IPS-20b (cell line): ENCODE measurements around the gene ABLIM2.

ENCODE experiments used
- H3K27ac ChIP-seq: one replicate; pipeline ENCODE4 v1.5.1; 2013; ENCODE audit warnings: low read length
- H3K27me3 ChIP-seq: 2 replicates; pipeline ENCODE4 v1.6.1; 2013; ENCODE audit warnings: mild to moderate bottlenecking, low read length, inconsistent platforms; ENCODE audit not compliant: insufficient read depth
- H3K36me3 ChIP-seq: 2 replicates; pipeline ENCODE4 v1.6.1; 2013; ENCODE audit warnings: low read depth, mild to moderate bottlenecking, inconsistent platforms, low read length, moderate library complexity; ENCODE audit not compliant: insufficient read depth
- H3K4me1 ChIP-seq: 2 replicates; pipeline ENCODE4 v1.6.1; 2013; ENCODE audit warnings: mild to moderate bottlenecking, control low read depth, inconsistent platforms, low read length, moderate library complexity; ENCODE audit not compliant: insufficient read depth
- H3K4me3 ChIP-seq: 2 replicates; pipeline ENCODE4 v1.5.1; 2013; ENCODE audit warnings: mild to moderate bottlenecking, low read length, inconsistent platforms
- H3K9ac ChIP-seq: 2 replicates; pipeline ENCODE4 v1.6.1; 2013; ENCODE audit warnings: low read depth, mild to moderate bottlenecking, inconsistent platforms, low read length, moderate library complexity
- H3K9me3 ChIP-seq: 2 replicates; pipeline ENCODE4 v1.6.1; 2013; ENCODE audit warnings: mild to moderate bottlenecking, low read depth, low read length, inconsistent platforms; ENCODE audit not compliant: insufficient read depth

Gene ABLIM2

GRCh38 chr4:7999695-8000094, 158.9 kb downstream of the ABLIM2 start:
- no peak overlapping the region for H3K27ac ChIP-seq
- no peak overlapping the region for H3K9ac ChIP-seq
- H3K4me1 ChIP-seq = no peaks in the 10 kb centered on the region; the same call in 1 of the 2 replicates
- H3K4me3 ChIP-seq = no peak overlapping the region
- H3K9me3 ChIP-seq = no peaks in the 10 kb centered on the region
- no peaks in the 10 kb centered on the region for H3K27me3 ChIP-seq
- H3K36me3 ChIP-seq = no peaks in the 10 kb centered on the region

GRCh38 chr4:7999279-7999678, 159.3 kb downstream of the ABLIM2 start:
- Histone ChIP-seq H3K27me3 (no peaks in the 10 kb centered on the region), H3K4me3 (no peak overlapping the region), H3K36me3 (no peaks in the 10 kb centered on the region), H3K9ac (no peak overlapping the region), H3K4me1 (no peaks in the 10 kb centered on the region; the same call in 1 of the 2 replicates), H3K27ac (no peak overlapping the region), H3K9me3 (no peaks in the 10 kb centered on the region)

GRCh38 chr4:7998447-7998846, 160.2 kb downstream of the ABLIM2 start:
- Histone ChIP-seq H3K9me3 (no peaks in the 10 kb centered on the region), H3K27ac (no peak overlapping the region), H3K36me3 (no peaks in the 10 kb centered on the region), H3K4me1 (no peaks in the 10 kb centered on the region; the same call in 1 of the 2 replicates), H3K9ac (no peak overlapping the region), H3K27me3 (no peaks in the 10 kb centered on the region), H3K4me3 (no peak overlapping the region)

GRCh38 chr4:7995866-7996265, 162.7 kb downstream of the ABLIM2 start:
- Histone ChIP-seq H3K9ac (no peak overlapping the region), H3K9me3 (no peaks in the 10 kb centered on the region), H3K4me3 (no peak overlapping the region), H3K4me1 (no peaks in the 10 kb centered on the region; the same call in 1 of the 2 replicates), H3K27ac (no peak overlapping the region), H3K36me3 (no peaks in the 10 kb centered on the region), H3K27me3 (no peaks in the 10 kb centered on the region)

GRCh38 chr4:7995135-7995534, 163.5 kb downstream of the ABLIM2 start:
- H3K36me3 ChIP-seq = no peaks in the 10 kb centered on the region
- no peaks in the 10 kb centered on the region for H3K27me3 ChIP-seq
- no peak overlapping the region for H3K4me3 ChIP-seq
- no peaks in the 10 kb centered on the region; the same call in 1 of the 2 replicates for H3K4me1 ChIP-seq
- H3K9ac ChIP-seq = no peak overlapping the region
- no peak overlapping the region for H3K27ac ChIP-seq
- no peaks in the 10 kb centered on the region for H3K9me3 ChIP-seq

GRCh38 chr4:7993671-7994070, 164.9 kb downstream of the ABLIM2 start:
- H3K36me3 ChIP-seq = no peaks in the 10 kb centered on the region
- no peaks in the 10 kb centered on the region for H3K9me3 ChIP-seq
- no peak overlapping the region for H3K4me3 ChIP-seq
- H3K27me3 ChIP-seq = no peaks in the 10 kb centered on the region
- H3K4me1 ChIP-seq = no peaks in the 10 kb centered on the region; the same call in 1 of the 2 replicates
- H3K27ac ChIP-seq = no peak overlapping the region
- H3K9ac ChIP-seq = no peak overlapping the region

- Histone ChIP-seq H3K27me3 (no peaks in the 10 kb centered on the region), H3K9me3 (no peaks in the 10 kb centered on the region), H3K4me1 (no peaks in the 10 kb centered on the region; the same call in 1 of the 2 replicates), H3K36me3 (no peaks in the 10 kb centered on the region), H3K4me3 (no peak overlapping the region), H3K9ac (no peak overlapping the region), H3K27ac (no peak overlapping the region)
Observed at GRCh38 chr4:7992846-7993245, 165.8 kb downstream of the ABLIM2 start.

GRCh38 chr4:7990807-7991459, 167.7 kb downstream of the ABLIM2 start:
- Histone ChIP-seq H3K36me3 (no peaks in the 10 kb centered on the region), H3K4me1 (no peaks in the 10 kb centered on the region; the same call in 1 of the 2 replicates), H3K27me3 (no peaks in the 10 kb centered on the region), H3K4me3 (no peak overlapping the region), H3K27ac (no peak overlapping the region), H3K9me3 (no peaks in the 10 kb centered on the region), H3K9ac (no peak overlapping the region)

- Histone ChIP-seq H3K4me3 (no peak overlapping the region), H3K27me3 (no peaks in the 10 kb centered on the region), H3K9me3 (no peaks in the 10 kb centered on the region), H3K9ac (no peak overlapping the region), H3K4me1 (no peaks in the 10 kb centered on the region; the same call in 1 of the 2 replicates), H3K36me3 (no peaks in the 10 kb centered on the region), H3K27ac (no peak overlapping the region)
Observed at GRCh38 chr4:7989654-7990053, 169.0 kb downstream of the ABLIM2 start.

GRCh38 chr4:7988437-7988836, 170.2 kb downstream of the ABLIM2 start:
- Histone ChIP-seq H3K4me3 (no peak overlapping the region), H3K27me3 (no peaks in the 10 kb centered on the region), H3K36me3 (no peaks in the 10 kb centered on the region), H3K27ac (no peak overlapping the region), H3K9ac (no peak overlapping the region), H3K9me3 (no peaks in the 10 kb centered on the region), H3K4me1 (no peaks in the 10 kb centered on the region; the same call in 1 of the 2 replicates)

- H3K27me3 ChIP-seq = no peaks in the 10 kb centered on the region
- no peak overlapping the region for H3K4me3 ChIP-seq
- H3K9ac ChIP-seq = no peak overlapping the region
- H3K27ac ChIP-seq = no peak overlapping the region
- no peaks in the 10 kb centered on the region for H3K36me3 ChIP-seq
- no peaks in the 10 kb centered on the region; the same call in 1 of the 2 replicates for H3K4me1 ChIP-seq
- no peaks in the 10 kb centered on the region for H3K9me3 ChIP-seq
Observed at GRCh38 chr4:7987148-7987989, 171.2 kb downstream of the ABLIM2 start.
